Retina (tissue), 1 donor: Measurements from ENCODE around the gene TET2.

Experiments
- DNase-seq: peaks from one replicate; pipeline ENCODE4 v3.0.0-alpha.2; 2016

The TET2 gene

GRCh38 chr4:105186701-105187161 lies 40.1 kb downstream of the TET2 start:
- no peak for DNase-seq

- no peak for DNase-seq
These were observed 43.4 kb downstream of the TET2 start for GRCh38 chr4:105189855-105190650.

GRCh38 chr4:105191621-105192210 lies 45.0 kb downstream of the TET2 start:
- no peak for DNase-seq

GRCh38 chr4:105192474-105192873 lies 45.8 kb downstream of the TET2 start:
- no peak for DNase-seq

GRCh38 chr4:105192910-105193309 lies 46.2 kb downstream of the TET2 start:
- no peak for DNase-seq

- no peak for DNase-seq
These were observed 46.9 kb downstream of the TET2 start for GRCh38 chr4:105193536-105193935.

- DNase-seq: no peak
These were observed 47.9 kb downstream of the TET2 start for GRCh38 chr4:105194328-105195231.

GRCh38 chr4:105196523-105197145 lies 50.0 kb downstream of the TET2 start:
- DNase-seq: no peak

- DNase-seq: no peak
These were observed 51.1 kb downstream of the TET2 start for GRCh38 chr4:105197777-105198176.

GRCh38 chr4:105198541-105198940 lies 51.9 kb downstream of the TET2 start:
- no peak for DNase-seq

- DNase-seq: no peak
These were observed 59.5 kb downstream of the TET2 start for GRCh38 chr4:105206214-105206613.

- no peak for DNase-seq
These were observed 60.7 kb downstream of the TET2 start for GRCh38 chr4:105207386-105207785.

- peak; percentile 62 for DNase-seq
These were observed 61.9 kb downstream of the TET2 start for GRCh38 chr4:105208561-105208960.

- DNase-seq: no peak
These were observed 64.2 kb downstream of the TET2 start for GRCh38 chr4:105210916-105211315.

- no peak for DNase-seq
These were observed 69.1 kb downstream of the TET2 start for GRCh38 chr4:105215609-105216313.

GRCh38 chr4:105225500-105225899 lies 78.8 kb downstream of the TET2 start:
- no peak for DNase-seq

GRCh38 chr4:105227054-105227453 lies 80.4 kb downstream of the TET2 start:
- no peak for DNase-seq

GRCh38 chr4:105230287-105230686 lies 83.6 kb downstream of the TET2 start:
- DNase-seq: no peak

GRCh38 chr4:105232374-105232773 lies 85.7 kb downstream of the TET2 start:
- DNase-seq: no peak

- no peak for DNase-seq
These were observed 87.9 kb downstream of the TET2 start for GRCh38 chr4:105234582-105234981.

GRCh38 chr4:105236202-105236915 lies 89.7 kb downstream of the TET2 start:
- no peak for DNase-seq

GRCh38 chr4:105236916-105237311 lies 90.2 kb downstream of the TET2 start:
- DNase-seq: no peak
